Stimulated activated CD8-positive, alpha-beta memory T cell treated with anti-CD3 and anti-CD28 coated beads, Interleukin-12 subunit alpha, Interleukin-12 subunit beta, amount 100 ng/mL, for 1 hour (primary cell): ENCODE measurements around the gene TNFRSF21.
"Not testable (repeated sequence)": the region's sequence is repeated elsewhere in the genome, so short reads cannot be mapped to it uniquely, and the experiment has no call there.

ENCODE experiments used
- DNase-seq: peaks from one replicate; pipeline ENCODE4 v3.0.0-alpha.2; 2020; ENCODE audit warnings: low read depth

Gene TNFRSF21

GRCh38 chr6:47288267-47289090, 21.2 kb downstream of the TNFRSF21 start:
- no peak for DNase-seq

DNA sequence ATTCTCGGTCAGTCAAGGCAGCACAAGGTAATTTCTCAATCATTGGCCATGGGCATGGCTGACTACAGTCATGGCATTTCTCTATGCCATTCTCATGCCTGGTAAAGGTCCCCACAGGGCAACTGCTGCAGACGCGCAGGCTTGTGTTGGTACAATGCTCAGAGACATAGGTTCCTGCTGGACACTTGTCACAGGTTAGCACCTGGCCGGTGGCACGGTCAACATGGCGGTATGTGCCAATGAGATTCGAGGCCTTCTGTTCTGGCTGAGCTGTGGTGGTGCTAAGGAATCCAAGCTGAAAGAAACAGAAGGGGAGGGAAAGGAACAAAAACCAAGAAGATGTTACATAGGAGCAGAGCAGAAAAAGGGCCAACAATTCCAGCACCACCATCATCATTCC, 23.4 kb downstream of the TNFRSF21 start:
- DNase-seq: no peak

DNA sequence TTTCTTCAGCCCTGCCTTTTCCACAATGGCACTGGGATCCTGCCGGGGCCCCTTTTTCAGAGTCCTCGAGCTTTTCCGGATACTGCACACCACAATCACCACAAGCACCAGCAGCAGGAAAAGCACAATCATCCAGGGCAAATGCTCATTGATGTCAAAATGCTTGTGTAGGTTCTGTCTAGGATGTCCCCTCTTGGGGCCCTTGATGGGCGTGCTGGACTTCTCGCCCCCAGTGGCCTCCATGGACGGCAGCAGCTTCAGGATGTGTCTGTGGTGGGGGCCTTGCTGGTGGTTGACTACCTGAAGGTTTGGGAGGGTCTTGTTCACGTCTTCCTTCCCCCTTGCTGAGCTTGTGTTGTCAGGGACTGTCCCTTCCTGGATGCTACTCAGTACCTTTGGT, 25.7 kb downstream of the TNFRSF21 start:
- DNase-seq: no peak

DNA sequence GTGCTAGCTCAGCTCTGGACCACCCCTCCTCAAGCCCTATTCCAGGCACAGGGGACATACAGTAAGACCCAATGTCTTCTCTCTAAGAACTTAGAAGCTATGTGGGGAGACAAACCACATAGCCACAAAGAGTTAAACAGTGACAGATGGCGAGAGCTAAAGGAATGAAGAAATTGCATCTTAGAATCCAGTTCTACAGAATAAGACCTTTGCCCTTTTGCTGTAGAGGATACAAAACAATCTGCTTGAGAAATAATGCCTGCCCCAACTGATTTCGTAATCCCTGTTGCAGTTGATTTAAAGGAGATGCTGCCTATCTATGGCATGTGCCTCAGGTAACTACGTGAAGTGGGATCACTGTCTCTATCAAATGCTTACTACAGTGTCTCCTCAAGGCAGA, 31.2 kb downstream of the TNFRSF21 start:
- no peak for DNase-seq

DNA sequence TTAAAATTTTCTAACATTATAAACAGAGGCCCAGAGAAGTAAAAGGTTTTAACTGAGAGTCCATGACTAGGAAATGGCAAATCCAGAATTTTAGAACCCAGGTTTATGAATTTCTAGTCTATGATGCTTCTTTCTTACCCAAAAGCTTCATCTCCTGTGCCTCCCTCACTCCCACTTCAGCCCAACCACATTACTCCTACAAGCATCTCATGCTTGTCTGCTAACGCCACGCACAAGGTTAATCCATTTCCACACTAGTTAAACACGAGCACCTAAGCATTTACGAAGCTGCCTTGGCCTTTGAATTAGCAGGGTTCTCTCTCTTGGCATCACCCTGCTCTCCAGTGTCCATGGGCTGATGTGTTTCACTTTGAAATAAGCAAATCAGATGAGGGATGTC, 32.0 kb downstream of the TNFRSF21 start:
- DNase-seq: no peak

- no peak for DNase-seq
These were observed 33.3 kb downstream of the TNFRSF21 start for GRCh38 chr6:47276377-47276776.

GRCh38 chr6:47275640-47276039, 34.1 kb downstream of the TNFRSF21 start:
- no peak for DNase-seq

DNA sequence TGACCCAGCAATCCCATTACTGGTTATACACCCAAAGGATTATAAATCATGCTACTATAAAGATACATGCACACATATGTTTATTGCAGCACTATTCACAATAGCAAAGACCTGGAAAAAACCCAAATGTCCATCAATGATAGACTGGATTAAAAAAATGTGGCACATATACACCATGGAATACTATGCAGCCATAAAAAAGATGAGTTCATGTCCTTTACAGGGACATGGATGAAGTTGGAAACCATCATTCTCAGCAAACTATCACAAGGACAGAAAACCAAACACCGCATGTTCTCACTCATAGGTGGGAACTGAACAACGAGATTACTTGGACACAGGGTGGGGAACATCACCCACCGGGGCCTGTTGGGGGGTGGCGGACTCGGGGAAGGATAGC, 34.6 kb downstream of the TNFRSF21 start:
- DNase-seq: not testable (repeated sequence)

DNA sequence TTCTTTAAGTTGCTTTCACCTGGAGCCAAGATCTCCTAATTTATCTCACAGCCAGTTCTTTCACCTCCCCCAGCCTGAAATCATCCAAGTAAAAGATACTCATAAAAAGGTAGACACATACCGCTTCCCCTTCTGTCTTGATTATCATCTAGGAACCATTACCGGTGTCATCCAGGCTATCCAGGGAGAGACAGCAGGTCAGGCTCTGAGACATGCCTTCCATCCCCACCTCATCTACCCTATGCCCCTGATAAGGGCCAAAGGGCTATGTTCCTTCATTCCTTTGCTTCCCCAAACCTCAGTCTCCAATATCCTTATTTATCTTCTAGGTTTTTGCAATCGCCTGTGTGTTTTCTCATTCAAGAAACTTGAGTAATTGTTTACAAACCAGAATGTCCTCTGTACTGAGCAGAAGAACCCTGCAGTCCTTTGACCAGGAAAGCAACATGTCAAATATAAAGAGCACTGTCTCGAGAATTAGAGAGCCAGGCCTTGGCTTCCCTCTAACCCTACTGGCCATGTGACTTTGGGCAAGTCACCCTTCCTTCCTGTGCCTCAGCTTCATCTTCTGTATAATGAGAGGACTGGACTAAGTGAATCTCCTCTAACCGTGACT, 41.0 kb downstream of the TNFRSF21 start:
- no peak for DNase-seq

GRCh38 chr6:47267301-47267700, 42.4 kb downstream of the TNFRSF21 start:
- DNase-seq: no peak

- no peak for DNase-seq
These were observed 43.7 kb downstream of the TNFRSF21 start for GRCh38 chr6:47265971-47266370.

GRCh38 chr6:47264775-47265184, 44.9 kb downstream of the TNFRSF21 start:
- no peak for DNase-seq

- DNase-seq: no peak
These were observed 46.4 kb downstream of the TNFRSF21 start for GRCh38 chr6:47263268-47263667.

- no peak for DNase-seq
These were observed 47.5 kb downstream of the TNFRSF21 start for GRCh38 chr6:47262231-47262630.

DNA sequence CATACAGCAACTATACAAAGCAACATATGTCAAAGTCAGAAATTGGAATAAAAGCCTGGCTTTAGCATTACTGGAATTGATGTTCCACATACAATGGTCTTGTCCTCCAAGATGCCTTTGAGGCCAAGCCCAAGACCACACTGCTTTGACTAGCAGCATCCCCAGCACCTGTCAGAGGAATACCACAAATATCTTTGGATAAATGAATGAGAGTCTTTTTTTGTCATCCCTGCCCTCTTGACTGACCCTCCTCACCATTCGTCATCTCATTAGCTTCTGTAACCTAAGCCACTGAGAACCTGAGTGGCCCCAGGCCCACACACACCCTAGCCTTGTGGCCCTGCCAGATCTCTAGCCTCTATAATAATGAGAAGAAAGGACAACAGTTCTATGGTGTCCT, 48.5 kb downstream of the TNFRSF21 start:
- no peak for DNase-seq

DNA sequence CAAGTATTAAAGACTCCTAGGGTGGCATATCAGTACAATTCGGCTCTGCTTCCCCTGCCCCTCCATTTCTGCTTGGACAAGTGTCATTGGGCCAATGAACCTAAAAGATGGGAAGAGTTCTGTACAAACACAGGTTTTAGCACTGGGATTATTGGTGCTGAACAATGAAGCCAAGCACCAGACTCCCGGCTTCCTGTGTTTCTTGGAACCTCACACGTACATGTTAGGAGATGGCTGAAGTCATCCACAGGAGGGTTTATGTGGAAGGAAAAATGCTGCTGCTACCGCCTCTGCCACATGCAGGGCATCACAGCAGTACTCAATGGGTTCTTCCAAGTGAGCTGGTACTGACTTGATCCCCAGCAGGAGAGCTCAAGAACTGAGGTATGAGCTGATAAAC, 49.7 kb downstream of the TNFRSF21 start:
- DNase-seq: no peak

- DNase-seq: no peak
These were observed 50.9 kb downstream of the TNFRSF21 start for GRCh38 chr6:47258724-47259347.

- DNase-seq: no peak
These were observed 52.5 kb downstream of the TNFRSF21 start for GRCh38 chr6:47256981-47257730.

DNA sequence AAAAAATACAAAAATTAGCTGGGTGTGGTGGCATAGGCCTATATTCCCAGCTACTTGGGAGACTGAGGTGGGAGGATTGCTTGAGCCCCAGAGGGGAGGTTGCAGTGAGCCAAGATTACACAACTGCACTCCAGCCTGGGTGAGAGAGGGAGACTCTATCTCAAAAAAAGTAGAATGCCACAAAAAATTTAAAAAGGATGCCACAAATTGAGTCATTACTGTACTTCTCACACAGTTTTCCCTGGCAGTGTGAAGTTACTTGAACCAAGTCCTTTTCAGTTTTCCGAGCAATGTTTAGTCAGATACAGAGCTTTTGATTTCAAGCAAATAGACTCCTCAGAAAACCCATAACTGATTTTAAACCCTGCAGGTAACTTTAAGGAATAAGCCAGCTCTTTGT, 53.3 kb downstream of the TNFRSF21 start:
- no peak for DNase-seq

DNA sequence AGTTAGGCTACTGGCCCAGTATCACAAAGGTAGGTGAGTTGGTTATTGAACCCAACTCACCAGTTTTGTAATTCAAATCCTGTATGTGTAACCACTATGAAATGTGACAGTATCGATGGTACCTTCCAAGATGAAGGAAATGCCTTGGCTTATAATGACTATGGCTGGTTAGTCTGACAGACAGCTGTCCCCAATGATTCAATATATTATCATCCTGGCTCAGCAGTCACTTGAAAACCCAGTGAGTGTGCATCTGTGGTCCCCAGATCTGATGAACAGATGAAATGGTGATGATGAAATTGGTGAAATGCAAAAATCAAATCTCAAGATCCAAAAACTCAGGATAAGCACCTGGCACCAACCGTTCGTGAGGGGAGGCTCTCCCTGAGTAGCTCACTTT, 54.8 kb downstream of the TNFRSF21 start:
- no peak for DNase-seq

GRCh38 chr6:47254051-47254450, 55.7 kb downstream of the TNFRSF21 start:
- DNase-seq: no peak

DNA sequence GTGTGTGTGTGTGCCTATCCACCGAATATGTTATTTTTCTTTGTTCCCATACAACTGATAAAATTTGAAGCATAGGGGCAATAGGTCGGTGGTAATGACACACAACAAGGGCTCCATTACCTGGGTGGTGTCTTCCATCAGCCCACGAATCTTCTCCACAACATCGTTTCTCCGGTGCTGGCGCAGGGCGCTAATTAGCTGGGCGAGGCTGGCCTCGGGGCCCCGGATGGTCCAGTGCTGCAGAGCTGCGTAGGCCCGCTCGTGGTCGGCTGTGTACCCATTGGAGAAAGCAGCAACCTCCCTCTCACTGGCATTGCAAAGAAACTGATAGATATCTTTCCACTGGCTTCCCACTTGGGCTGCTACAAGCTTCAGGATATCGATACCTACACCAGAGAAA, 56.6 kb downstream of the TNFRSF21 start:
- DNase-seq: no peak

DNA sequence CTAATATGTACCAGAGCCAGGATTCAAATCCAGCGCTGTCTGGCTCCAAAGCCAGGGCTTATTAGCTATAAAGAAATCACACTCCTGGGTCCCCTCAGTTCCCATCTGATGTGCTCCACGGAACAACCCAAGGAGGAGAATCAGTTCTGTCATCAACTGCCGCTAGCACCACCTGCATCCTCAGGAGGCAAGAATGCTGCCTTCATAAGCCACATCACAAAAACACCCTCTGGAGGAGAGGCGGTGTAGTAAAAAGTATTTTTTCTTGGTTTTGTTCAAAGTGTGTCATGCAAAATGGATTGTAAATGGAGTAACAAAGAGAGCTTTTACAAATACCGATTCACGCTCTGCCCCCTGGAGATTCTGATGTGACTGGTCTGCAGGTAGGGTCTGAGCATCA, 57.1 kb downstream of the TNFRSF21 start:
- DNase-seq: no peak
